Tibial nerve (tissue), 4 donors: Measurements from ENCODE around the gene ATPAF2. TPM values are rescaled to one million over a fixed set of nuclear protein-coding genes. Genes with fewer than 3 reads are reported as not detected.

ENCODE experiments used
- DNase-seq, 2 donors: peaks; one replicate each; pipeline ENCODE4 v3.0.0-alpha.2; 2019; ENCODE audit warnings: low spot score in 2 of 2
- H3K27ac ChIP-seq, 4 donors: fragments of 200-600 bp; sonication (generic) in 3 of 4; one replicate each; pipeline ENCODE4 v1.5.1; 2017 to 2019; ENCODE audit warnings: mild to moderate bottlenecking in 1 of 4
- H3K27me3 ChIP-seq, 2 donors: fragments of 200-600 bp; sonication (generic) in 1 of 2; one replicate each; pipeline versions ENCODE4 v1.5.1 to v1.6.0; 2017 to 2019
- H3K36me3 ChIP-seq, 3 donors: fragments of 200-600 bp; sonication (generic); one replicate each; pipeline ENCODE4 v1.5.1; 2018 to 2019
- H3K4me1 ChIP-seq, 4 donors: fragments of 200-600 bp; sonication (generic) in 3 of 4; one replicate each; pipeline ENCODE4 v1.5.1; 2017 to 2019
- H3K4me3 ChIP-seq, 4 donors: fragments of 200-600 bp; sonication (generic) in 3 of 4; one replicate each; pipeline ENCODE4 v1.5.1; 2017 to 2019; ENCODE audit warnings: mild to moderate bottlenecking in 1 of 4, moderate library complexity in 1 of 4
- H3K9me3 ChIP-seq, 4 donors: fragments of 200-600 bp; sonication (generic) in 3 of 4; one replicate each; pipeline ENCODE4 v1.5.1; 2017 to 2019
- CTCF ChIP-seq, 5 experiments: fragments of 200-600 bp in 3 of 5; fragments of 450-650 bp in 2 of 5; sonication (generic) in 3 of 5; IDR thresholded peaks; one replicate each; pipeline ENCODE4 v1.5.1; 2016 to 2019; ENCODE audit warnings: antibody characterized with exemption in 5 of 5, mild to moderate bottlenecking in 3 of 5, moderate library complexity in 2 of 5
- EP300 ChIP-seq, 2 donors: sonication (generic); formaldehyde crosslinking; IDR thresholded peaks; one replicate each; pipeline ENCODE4 v1.6.1; 2017; ENCODE audit warnings: antibody characterized with exemption in 2 of 2, mild to moderate bottlenecking in 1 of 2
- POLR2A ChIP-seq, 2 donors: fragments of 450-650 bp; IDR thresholded peaks; one replicate each; pipeline ENCODE4 v1.6.1; 2017; ENCODE audit warnings: antibody characterized with exemption in 2 of 2, mild to moderate bottlenecking in 2 of 2, moderate library complexity in 2 of 2
- WGBS, 2 donors: methylation state at CpG; one replicate each; pipeline ENCODE4 v1.1.5; 2018; 5-methylcytosine and 5-hydroxymethylcytosine counted together
- total RNA-seq, 4 donors: library from RNA; depleted of rRNA; stranded (reverse); fragments of >200 nt; gene quantifications; one replicate each; pipeline ENCODE4 v1.1.0, GENCODE V29; 2016

ATPAF2 gene
- total RNA-seq, 4 donors from 2014 or later, result 24.0 to 43.7 (median 35.5) TPM

GRCh38 chr17:18016426-18016825 lies 22.5 kb downstream of the ATPAF2 start:
- Histone ChIP-seq H3K4me1 (peaks cover 0 to 28% (median 0%) of the 10 kb centered on the region in 4 donors), H3K36me3 (peaks cover 0 to 39% (median 0%) of the 10 kb centered on the region in 3 donors), H3K27me3 (no peaks in the 10 kb centered on the region), H3K27ac (no peak overlapping the region), H3K9me3 (no peaks in the 10 kb centered on the region), H3K4me3 (no peak overlapping the region)
- TF ChIP-seq CTCF (IDR thresholded peaks at IDR 0.05) (no peak), POLR2A (IDR thresholded peaks at IDR 0.05) (no peak), EP300 (IDR thresholded peaks at IDR 0.05) (no peak)
- no peak for DNase-seq
- 87 to 92% methylated on average over 12 of the region's 12 CpGs for WGBS, 2 donors

- peaks cover 0 to 28% (median 0%) of the 10 kb centered on the region in 4 donors for H3K4me1 ChIP-seq
- WGBS, 2 donors, result 92 to 100% methylated on average over 5 of the region's 5 CpGs
- H3K9me3 ChIP-seq, result peaks cover 0 to under 1% (median 0%) of the 10 kb centered on the region in 4 donors
- H3K4me3 ChIP-seq, result no peak overlapping the region
- TF ChIP-seq POLR2A (IDR thresholded peaks at IDR 0.05) (no peak), CTCF (IDR thresholded peaks at IDR 0.05) (no peak), EP300 (IDR thresholded peaks at IDR 0.05) (no peak)
- no peak overlapping the region for H3K27ac ChIP-seq
- no peak for DNase-seq
- H3K27me3 ChIP-seq, result no peaks in the 10 kb centered on the region
- peaks cover 0 to 39% (median 0%) of the 10 kb centered on the region in 3 donors for H3K36me3 ChIP-seq
Observed at GRCh38 chr17:18015593-18015992, 23.4 kb downstream of the ATPAF2 start.

GRCh38 chr17:18014006-18014405 lies 25.0 kb downstream of the ATPAF2 start:
- Histone ChIP-seq H3K36me3 (peaks cover 0 to 47% (median 0%) of the 10 kb centered on the region in 3 donors), H3K4me1 (peaks cover 0 to 18% (median 0%) of the 10 kb centered on the region in 4 donors), H3K4me3 (no peak overlapping the region), H3K9me3 (peaks cover 0 to 3% (median 0%) of the 10 kb centered on the region in 4 donors), H3K27me3 (no peaks in the 10 kb centered on the region), H3K27ac (no peak overlapping the region)
- WGBS, 2 donors, result 90 to 94% methylated on average over 6 of the region's 6 CpGs
- TF ChIP-seq POLR2A (IDR thresholded peaks at IDR 0.05) (no peak), CTCF (IDR thresholded peaks at IDR 0.05) (no peak)
- DNase-seq, result no peak

- Histone ChIP-seq H3K9me3 (peaks cover 0 to 3% (median 0%) of the 10 kb centered on the region in 4 donors), H3K36me3 (peaks cover 0 to 68% (median 0%) of the 10 kb centered on the region in 3 donors), H3K27ac (no peak overlapping the region), H3K4me3 (no peak overlapping the region), H3K4me1 (no peaks in the 10 kb centered on the region), H3K27me3 (no peaks in the 10 kb centered on the region)
- no peak for DNase-seq
- no peak for TF ChIP-seq CTCF (IDR thresholded peaks at IDR 0.05)
- WGBS, 2 donors, result 100% methylated on average over 2 to 3 of the region's 5 CpGs
Observed at GRCh38 chr17:18011286-18011685, 27.7 kb downstream of the ATPAF2 start.

- DNase-seq, result no peak
- 83 to 84% methylated on average over 5 to 8 of the region's 8 CpGs for WGBS, 2 donors
- Histone ChIP-seq H3K4me3 (no peak overlapping the region), H3K4me1 (no peaks in the 10 kb centered on the region), H3K27me3 (no peaks in the 10 kb centered on the region), H3K27ac (no peak overlapping the region), H3K9me3 (peaks cover 0 to 3% (median 0%) of the 10 kb centered on the region in 4 donors), H3K36me3 (peaks cover 0 to 62% (median 0%) of the 10 kb centered on the region in 3 donors)
- TF ChIP-seq POLR2A (IDR thresholded peaks at IDR 0.05) (no peak), EP300 (IDR thresholded peaks at IDR 0.05) (no peak), CTCF (IDR thresholded peaks at IDR 0.05) (no peak)
Observed at GRCh38 chr17:18009609-18010420, 29.2 kb downstream of the ATPAF2 start.
